ENCODE data around the gene PLCH1.

- TF ChIP-seq, protein P1, sequence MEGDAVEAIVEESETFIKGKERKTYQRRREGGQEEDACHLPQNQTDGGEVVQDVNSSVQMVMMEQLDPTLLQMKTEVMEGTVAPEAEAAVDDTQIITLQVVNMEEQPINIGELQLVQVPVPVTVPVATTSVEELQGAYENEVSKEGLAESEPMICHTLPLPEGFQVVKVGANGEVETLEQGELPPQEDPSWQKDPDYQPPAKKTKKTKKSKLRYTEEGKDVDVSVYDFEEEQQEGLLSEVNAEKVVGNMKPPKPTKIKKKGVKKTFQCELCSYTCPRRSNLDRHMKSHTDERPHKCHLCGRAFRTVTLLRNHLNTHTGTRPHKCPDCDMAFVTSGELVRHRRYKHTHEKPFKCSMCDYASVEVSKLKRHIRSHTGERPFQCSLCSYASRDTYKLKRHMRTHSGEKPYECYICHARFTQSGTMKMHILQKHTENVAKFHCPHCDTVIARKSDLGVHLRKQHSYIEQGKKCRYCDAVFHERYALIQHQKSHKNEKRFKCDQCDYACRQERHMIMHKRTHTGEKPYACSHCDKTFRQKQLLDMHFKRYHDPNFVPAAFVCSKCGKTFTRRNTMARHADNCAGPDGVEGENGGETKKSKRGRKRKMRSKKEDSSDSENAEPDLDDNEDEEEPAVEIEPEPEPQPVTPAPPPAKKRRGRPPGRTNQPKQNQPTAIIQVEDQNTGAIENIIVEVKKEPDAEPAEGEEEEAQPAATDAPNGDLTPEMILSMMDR (IDR thresholded peaks at IDR 0.05; ENCODE audit: low read depth, low read length, poor library complexity, severe bottlenecking): no peak
- TF ChIP-seq EZH2phosphoT487 (IDR thresholded peaks at IDR 0.05; ENCODE audit: borderline replicate concordance, low read length): no peak
These were observed 81.2 kb downstream of the PLCH1 start for GRCh38 chr3:155663467-155664212.
